SK-N-MC (cell line): ENCODE data around the gene PITRM1.
"Not testable (repeated sequence)": the region's sequence is repeated elsewhere in the genome, so short reads cannot be mapped to it uniquely, and the experiment has no call there.

Source experiments
- DNase-seq: peaks from one replicate; pipeline ENCODE4 v3.0.0-alpha.2; 2011; ENCODE audit warnings: low read depth, low spot score
- H3K27ac ChIP-seq: fragments of 200-600 bp; sonication (generic); 2 replicates; pipeline ENCODE4 v1.5.1; 2016; ENCODE audit warnings: mixed run types
- H3K36me3 ChIP-seq: fragments of 200-600 bp; sonication (generic); 2 replicates; pipeline ENCODE4 v1.6.1; 2017; ENCODE audit warnings: antibody characterized with exemption, low read length, mixed read lengths; ENCODE audit not compliant: insufficient read depth
- H3K4me3 ChIP-seq: fragments of 200-600 bp; sonication (generic); 2 replicates; pipeline ENCODE4 v1.5.1; 2016
- H3K9ac ChIP-seq: fragments of 200-600 bp; sonication (generic); 2 replicates; pipeline ENCODE4 v1.8.0; 2017; ENCODE audit warnings: mixed run types, mixed read lengths; ENCODE audit not compliant: insufficient read length
- H3K9me3 ChIP-seq: fragments of 200-600 bp; sonication (generic); 2 replicates; pipeline ENCODE4 v1.6.1; 2017; ENCODE audit warnings: low read depth, mild to moderate bottlenecking, antibody characterized with exemption, low read length, moderate library complexity, mixed read lengths
- EZH2 ChIP-seq: fragments of 200-600 bp; sonication (generic); IDR thresholded peaks from one replicate; pipeline ENCODE4 v1.6.1; 2017; ENCODE audit warnings: antibody characterized with exemption
- FOXP2 ChIP-seq: optimal IDR thresholded peaks from 2 replicates; pipeline ENCODE3; 2011; ENCODE audit warnings: mild to moderate bottlenecking, moderate library complexity; ENCODE audit not compliant: insufficient read depth; ENCODE audit errors: extremely low read length, control extremely low read depth
- POLR2AphosphoS5 ChIP-seq: IDR thresholded peaks from 2 replicates; pipeline ENCODE4 v1.6.1; 2012; ENCODE audit warnings: mild to moderate bottlenecking, low read depth, low read length, borderline replicate concordance

Gene PITRM1

GRCh38 chr10:3195286-3195685 is 22.7 kb upstream of the PITRM1 start:
- Histone ChIP-seq H3K4me3 (no peak overlapping the region), H3K36me3 (no peaks in the 10 kb centered on the region), H3K27ac (no peak overlapping the region), H3K9ac (no peak overlapping the region), H3K9me3 (no peaks in the 10 kb centered on the region)
- TF ChIP-seq POLR2AphosphoS5 (no peak), FOXP2 (no peak), EZH2 (no peak)
- no peak for DNase-seq

- no peak for DNase-seq
- no peaks in the 10 kb centered on the region for H3K36me3 ChIP-seq
- no peaks in the 10 kb centered on the region for H3K9me3 ChIP-seq
- no peak for TF ChIP-seq POLR2AphosphoS5
- TF ChIP-seq EZH2: no peak
- TF ChIP-seq FOXP2: no peak
- no peak overlapping the region for H3K27ac ChIP-seq
- H3K4me3 ChIP-seq: no peak overlapping the region
- no peak overlapping the region for H3K9ac ChIP-seq
These were observed 22.3 kb upstream of the PITRM1 start for GRCh38 chr10:3194871-3195270.

- no peaks in the 10 kb centered on the region for H3K36me3 ChIP-seq
- no peak for DNase-seq
- no peak overlapping the region for H3K4me3 ChIP-seq
- no peak overlapping the region for H3K9ac ChIP-seq
- H3K27ac ChIP-seq: no peak overlapping the region
- no peak for TF ChIP-seq FOXP2
- no peak for TF ChIP-seq EZH2
- no peak for TF ChIP-seq POLR2AphosphoS5
- no peaks in the 10 kb centered on the region for H3K9me3 ChIP-seq
These were observed 21.2 kb upstream of the PITRM1 start for GRCh38 chr10:3193751-3194150.

- Histone ChIP-seq H3K27ac (0 out of 2 replicates have a peak overlapping the region, but pooled peaks have one; percentile 31), H3K36me3 (no peaks in the 10 kb centered on the region), H3K4me3 (peak overlapping the region; percentile 77), H3K9me3 (no peaks in the 10 kb centered on the region), H3K9ac (peak overlapping the region; percentile 41)
- TF ChIP-seq FOXP2 (peak; percentile 22), POLR2AphosphoS5 (no peak)
- peak; percentile 40 for DNase-seq
These were observed 20.5 kb upstream of the PITRM1 start for GRCh38 chr10:3192856-3193635.

- H3K36me3 ChIP-seq: no peaks in the 10 kb centered on the region
- TF ChIP-seq EZH2 (no peak), POLR2AphosphoS5 (no peak), FOXP2 (no peak)
- H3K9ac ChIP-seq: no peak overlapping the region
- no peaks in the 10 kb centered on the region for H3K9me3 ChIP-seq
- H3K4me3 ChIP-seq: no peak overlapping the region
- no peak for DNase-seq
- no peak overlapping the region for H3K27ac ChIP-seq
These were observed 18.2 kb upstream of the PITRM1 start for GRCh38 chr10:3190817-3191216.

- not testable (repeated sequence) for H3K4me3 ChIP-seq, H3K27ac ChIP-seq, H3K36me3 ChIP-seq
These were observed 14.6 kb upstream of the PITRM1 start for GRCh38 chr10:3187229-3187628.

GRCh38 chr10:3186368-3186767 is 13.8 kb upstream of the PITRM1 start:
- no peaks in the 10 kb centered on the region for H3K36me3 ChIP-seq
- no peaks in the 10 kb centered on the region for H3K9me3 ChIP-seq
- no peak overlapping the region for H3K27ac ChIP-seq
- no peak for DNase-seq
- no peak overlapping the region for H3K9ac ChIP-seq
- no peak for TF ChIP-seq POLR2AphosphoS5
- TF ChIP-seq FOXP2: no peak
- no peak for TF ChIP-seq EZH2
- H3K4me3 ChIP-seq: no peak overlapping the region

More at GRCh38 chr10:3187229-3187628, 14.6 kb upstream of the PITRM1 start:
- not testable (repeated sequence) for DNase-seq, H3K9ac ChIP-seq, H3K9me3 ChIP-seq

GRCh38 chr10:3185386-3185785 is 12.8 kb upstream of the PITRM1 start:
- no peak overlapping the region for H3K9ac ChIP-seq
- DNase-seq: no peak
- no peak for TF ChIP-seq POLR2AphosphoS5
- no peak for TF ChIP-seq FOXP2
- no peak for TF ChIP-seq EZH2
- H3K4me3 ChIP-seq: no peak overlapping the region
- no peaks in the 10 kb centered on the region for H3K9me3 ChIP-seq
- no peaks in the 10 kb centered on the region for H3K36me3 ChIP-seq
- H3K27ac ChIP-seq: no peak overlapping the region
